Stimulated activated CD4-positive, alpha-beta T cell treated with anti-CD3 and anti-CD28 coated beads, Interleukin-2, amount 100 ng/mL, for 4 hours (primary cell): ENCODE results near the gene PGLYRP2.
A peak's percentile ranks its signal among the peaks of the same experiment; 100 is the strongest.

ENCODE experiments used
- DNase-seq: peaks from one replicate; pipeline ENCODE4 v3.0.0-alpha.2; 2020; ENCODE audit warnings: low read depth

PGLYRP2 gene

DNA sequence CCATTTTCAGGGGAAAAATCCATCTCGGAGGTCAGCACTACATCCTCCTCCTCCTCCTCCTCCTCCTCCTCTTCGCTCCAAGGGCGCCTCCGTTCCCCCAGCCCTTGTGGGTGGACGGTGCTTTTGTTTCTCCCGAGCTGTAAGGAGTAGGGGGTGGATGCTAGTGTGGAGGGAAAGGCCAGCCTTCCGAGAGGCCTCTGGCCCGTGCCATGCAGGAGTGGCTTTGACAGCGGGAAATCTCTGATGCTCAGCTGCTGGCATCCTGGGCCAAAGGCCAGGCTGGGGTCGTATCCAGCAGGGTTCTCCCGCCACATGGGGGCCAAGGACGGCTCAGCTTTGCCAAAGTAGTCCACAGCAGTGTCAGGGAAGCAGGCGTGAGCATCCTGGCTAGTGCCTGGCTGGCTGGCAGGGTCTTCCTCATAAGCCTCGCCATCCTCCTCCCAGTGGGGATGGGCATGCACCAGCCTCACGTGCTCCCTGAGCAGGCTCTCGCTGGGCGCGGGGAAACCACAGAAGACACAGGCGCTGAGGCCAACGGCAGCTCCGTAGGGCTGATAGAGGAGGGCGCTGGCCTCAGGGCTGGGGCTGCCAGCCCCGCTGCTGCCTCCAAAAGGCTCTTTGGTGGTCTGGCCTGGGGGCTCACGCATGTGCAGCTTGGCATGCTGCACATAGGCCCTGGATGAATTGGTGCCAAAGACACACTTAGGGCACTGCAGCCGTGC lies 40.1 kb downstream of the PGLYRP2 start:
- DNase-seq, result no peak

DNA sequence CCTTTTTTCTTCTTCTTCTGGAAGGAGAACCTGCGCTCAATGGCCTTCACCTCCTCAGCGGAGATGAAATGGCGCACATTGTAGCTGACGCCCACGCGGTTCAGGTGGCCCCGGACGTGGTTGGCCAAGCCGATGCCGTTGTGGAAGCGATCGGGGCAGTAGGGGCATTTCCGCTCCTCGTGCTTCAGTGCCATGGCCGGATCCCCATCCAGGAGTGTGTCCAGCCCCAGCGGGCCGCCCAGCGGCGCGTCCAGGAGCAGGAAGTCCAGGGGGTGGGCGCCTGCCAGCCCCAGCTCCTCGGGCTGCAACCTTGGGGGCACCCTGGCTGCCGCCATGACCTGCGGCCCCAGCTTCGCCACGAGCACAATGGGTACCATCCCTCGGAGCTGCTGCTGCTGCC lies 40.7 kb downstream of the PGLYRP2 start:
- DNase-seq, result no peak

- no peak for DNase-seq
These were observed 41.2 kb downstream of the PGLYRP2 start for GRCh38 chr19:15438124-15438496.

DNA sequence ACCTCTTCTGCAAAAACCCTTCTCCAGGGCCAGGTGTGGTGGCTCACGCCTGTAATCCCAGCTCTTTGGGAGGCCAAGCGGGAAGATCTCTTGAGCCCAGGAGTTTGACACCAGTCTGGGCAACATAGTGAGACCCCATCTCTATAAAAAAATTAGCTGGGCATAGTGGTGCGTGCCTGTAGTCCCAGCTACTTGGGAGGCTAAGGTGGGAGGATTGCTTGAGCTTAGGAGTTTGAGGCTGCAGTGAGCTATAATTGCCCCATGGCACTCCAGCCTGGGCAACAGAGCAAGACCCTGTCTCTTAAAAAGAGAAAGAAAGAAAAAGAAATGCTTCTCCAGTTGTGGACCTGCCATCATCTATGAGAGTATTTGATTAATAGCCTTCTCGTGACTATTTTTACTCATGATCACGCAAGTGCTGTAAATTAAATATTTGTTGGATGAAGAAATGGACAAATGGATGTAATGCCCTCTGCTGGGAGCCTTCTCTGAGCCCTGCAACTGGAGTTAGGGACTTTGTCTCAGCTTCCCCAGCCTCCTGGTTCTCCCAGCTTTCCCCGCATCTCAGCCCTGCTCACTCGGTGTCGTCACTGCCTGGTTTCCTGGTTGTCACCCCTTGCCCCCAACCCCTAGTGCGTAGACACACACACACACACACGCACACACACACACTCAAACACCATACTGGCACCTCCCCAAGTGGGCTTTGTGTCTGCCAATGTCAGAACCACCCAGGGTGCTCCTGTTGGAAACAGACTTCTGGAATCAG lies 41.8 kb downstream of the PGLYRP2 start:
- DNase-seq, result no peak

DNA sequence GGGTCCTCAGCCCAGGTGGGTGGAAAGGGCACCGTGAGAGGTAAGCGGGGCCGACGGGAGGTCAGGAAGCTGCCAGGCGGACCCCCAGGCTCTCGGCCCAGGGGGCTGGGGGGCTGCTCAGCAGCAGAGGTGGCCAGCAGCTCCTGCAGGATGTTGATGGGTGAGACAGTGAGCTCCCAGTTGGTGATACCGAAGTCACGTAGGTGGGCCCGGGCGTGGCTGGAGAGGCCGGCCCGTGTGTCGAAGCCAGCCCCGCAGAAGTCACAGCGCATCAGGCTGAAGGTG lies 42.5 kb downstream of the PGLYRP2 start:
- no peak for DNase-seq

DNA sequence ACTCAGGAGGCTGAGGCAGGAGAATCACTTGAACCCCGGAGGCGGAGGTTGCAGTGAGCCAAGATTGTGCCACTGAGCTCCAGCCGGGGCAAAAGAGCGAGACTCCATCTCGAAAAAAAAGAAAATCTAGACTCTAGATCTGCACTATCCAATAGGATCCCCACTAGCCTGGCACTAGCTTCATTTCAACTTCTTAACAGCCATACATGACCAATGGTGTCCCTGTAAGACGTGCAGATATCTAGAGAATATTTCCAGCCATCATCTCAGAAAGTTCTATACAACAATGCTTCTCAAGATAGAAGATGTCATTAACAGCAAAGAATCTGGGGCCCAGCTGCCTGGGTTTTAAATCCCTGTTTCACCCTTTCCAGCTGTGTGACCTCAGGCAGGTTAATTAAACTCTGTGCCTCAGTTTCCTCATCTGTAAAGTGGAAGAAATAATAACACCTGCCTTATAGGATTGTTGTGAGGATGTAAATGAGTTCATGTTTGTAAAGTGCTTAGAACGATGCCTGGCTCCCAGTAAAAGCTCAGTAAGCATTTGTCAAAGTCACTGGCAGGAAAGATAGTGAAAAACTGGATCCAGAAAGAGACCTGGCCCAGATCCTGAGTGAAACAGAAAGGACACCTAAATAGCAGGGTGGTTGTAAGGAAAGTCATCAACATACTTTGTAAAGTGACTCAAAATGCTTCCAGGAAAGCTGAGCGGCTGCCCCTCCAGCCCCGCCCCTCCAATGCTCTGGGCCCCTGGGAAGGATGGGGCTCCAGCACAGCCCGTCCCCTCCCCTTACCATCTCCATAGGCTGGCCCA lies 43.1 kb downstream of the PGLYRP2 start:
- DNase-seq, result no peak

DNA sequence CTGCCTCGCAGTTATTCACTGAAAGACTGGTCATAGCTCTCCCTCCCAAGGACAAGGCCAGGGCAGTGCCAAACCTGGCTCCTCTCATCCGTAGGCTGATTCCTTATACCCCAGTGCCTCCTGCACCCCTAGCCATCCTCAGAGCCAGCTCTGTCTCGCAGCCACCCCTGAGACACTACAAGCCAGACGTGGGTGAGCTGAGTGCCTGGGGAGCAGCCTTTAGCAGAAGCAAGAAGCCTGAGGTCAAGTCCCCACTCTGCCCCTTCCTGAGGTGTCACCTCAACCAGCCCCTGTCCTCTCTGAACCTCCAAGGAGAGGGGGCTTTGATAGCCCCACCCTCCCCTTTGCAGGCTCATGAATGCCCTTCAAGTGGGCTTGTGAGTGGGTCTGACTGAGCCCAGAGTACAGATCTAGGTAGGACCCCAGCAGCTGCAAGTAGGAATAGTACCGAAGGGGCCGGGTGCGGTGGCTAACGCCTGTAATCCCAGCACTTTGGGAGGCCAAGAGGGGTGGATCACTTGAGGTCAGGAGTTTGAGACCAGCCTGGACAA lies 45.7 kb downstream of the PGLYRP2 start:
- no peak for DNase-seq

DNA sequence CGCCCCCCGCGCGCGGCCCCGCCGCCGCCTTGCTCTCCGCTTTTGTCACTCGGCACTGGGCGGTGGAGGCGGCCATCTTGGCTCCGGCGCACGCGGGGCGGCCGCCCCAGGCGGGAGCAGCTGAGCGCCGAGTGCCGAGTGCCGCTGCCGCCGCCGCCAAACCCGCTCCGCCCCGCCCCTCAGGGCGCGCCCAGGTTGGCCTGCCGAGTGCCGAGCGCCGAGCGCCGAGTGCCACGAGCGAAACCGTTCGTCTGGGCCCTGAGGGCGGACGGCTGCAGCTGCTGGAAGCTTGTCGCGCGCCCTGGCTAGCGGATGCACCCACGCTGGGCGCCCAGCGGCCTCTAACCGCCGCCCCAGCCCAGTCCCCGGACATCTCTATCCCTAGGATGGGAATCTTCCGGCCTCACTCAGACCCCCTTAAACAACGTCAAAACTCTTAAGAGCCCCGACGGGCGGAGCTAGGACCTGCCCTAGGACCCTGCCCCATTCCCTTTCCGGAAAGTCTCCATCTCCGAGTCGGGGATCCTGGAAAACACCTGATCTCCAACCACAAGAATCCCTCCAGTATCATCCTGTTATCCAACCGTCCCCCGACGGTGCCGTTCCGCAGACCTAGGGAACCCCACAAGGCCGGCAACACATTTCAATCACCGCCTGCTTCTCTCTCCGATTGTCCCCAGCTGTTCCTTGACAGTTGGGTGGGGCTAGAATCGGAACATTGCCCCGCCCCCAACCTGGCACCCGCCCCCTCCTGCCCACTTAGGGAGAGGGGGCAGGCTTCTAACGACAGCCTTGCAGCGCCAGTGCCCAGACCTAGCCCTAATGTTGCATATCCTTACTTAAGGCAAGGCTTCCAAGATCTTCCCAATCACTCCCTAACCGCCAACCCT lies 46.4 kb downstream of the PGLYRP2 start:
- peak; percentile 90 for DNase-seq

- no peak for DNase-seq
These were observed 47.2 kb downstream of the PGLYRP2 start for GRCh38 chr19:15432018-15432494.

GRCh38 chr19:15431396-15432017 lies 47.8 kb downstream of the PGLYRP2 start:
- DNase-seq, result no peak

- DNase-seq, result no peak
These were observed 48.7 kb downstream of the PGLYRP2 start for GRCh38 chr19:15430526-15431120.

- DNase-seq, result no peak
These were observed 49.4 kb downstream of the PGLYRP2 start for GRCh38 chr19:15429825-15430467.

GRCh38 chr19:15428956-15429824 lies 50.1 kb downstream of the PGLYRP2 start:
- no peak for DNase-seq

GRCh38 chr19:15427991-15428471 lies 51.3 kb downstream of the PGLYRP2 start:
- no peak for DNase-seq

DNA sequence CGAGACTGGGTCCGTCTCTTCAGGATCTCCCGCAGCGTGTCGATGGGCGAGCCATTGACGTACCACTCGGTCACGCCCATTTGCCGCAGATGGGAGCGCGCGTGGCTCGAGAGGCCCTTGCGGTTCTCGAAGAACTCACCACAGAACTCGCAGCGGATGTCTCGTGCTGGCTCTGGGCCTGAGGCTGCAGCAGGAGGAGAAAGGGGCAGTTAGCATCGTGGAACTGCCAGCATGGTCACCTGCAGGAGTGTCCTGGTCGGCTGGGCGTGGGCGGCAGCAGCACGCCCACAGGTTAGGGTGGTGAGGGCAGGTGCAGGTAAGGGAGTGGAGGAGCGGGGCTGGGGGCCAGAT lies 52.0 kb downstream of the PGLYRP2 start:
- no peak for DNase-seq

DNA sequence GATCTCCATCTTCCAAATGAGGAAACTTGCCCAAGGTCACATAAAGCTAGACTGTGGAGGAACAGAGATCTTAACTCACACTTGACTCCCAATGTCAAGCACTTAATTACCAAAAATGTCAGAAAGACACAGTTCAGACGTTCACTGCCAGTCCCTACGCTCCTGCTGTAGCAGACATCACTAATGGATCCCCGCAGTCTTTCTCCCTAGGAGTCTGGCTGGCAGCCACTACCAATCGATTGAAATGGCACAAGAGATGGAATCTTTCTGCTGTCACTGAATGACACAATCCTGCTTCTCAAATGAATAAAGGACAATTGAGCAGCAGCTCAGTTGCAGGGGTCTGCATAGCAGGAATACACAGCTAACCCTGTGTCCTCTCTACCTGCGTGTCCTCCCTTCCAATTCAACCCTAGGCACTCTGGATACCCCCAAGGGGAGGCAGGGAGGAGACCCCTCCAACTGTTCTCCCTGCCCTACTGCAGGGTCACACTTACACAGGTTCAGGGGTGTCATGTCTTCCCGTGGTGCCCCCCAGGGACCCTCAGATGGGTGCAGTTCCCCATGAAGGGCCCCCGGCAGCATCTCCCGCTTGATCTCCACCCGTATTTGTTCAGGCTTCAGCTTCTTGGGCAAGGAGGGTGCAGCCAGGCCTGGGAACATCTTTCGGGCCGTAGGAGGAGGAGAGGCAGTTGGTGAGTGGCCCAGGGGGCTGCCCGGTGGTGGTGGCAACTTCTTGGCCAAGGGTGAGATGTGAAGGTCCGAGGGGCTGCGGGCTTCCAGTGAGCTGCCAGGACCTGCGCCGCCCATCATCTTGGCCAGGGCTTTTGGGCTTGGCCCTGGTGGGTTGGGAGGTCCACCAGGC lies 52.6 kb downstream of the PGLYRP2 start:
- DNase-seq, result no peak

GRCh38 chr19:15425321-15425950 lies 53.9 kb downstream of the PGLYRP2 start:
- no peak for DNase-seq
